OCI-LY7 (cell line): ENCODE measurements around the gene AKAP11.

Experiments
- EZH2phosphoT487 ChIP-seq: fragments of 200-600 bp; sonication (generic); IDR thresholded peaks from 2 replicates; pipeline ENCODE4 v1.6.1; 2018; ENCODE audit warnings: low read depth, borderline replicate concordance, mild to moderate bottlenecking, mixed run types, antibody characterized with exemption, low read length, moderate library complexity, mixed read lengths
- TF ChIP-seq, protein P1 (sequence below): fragments of 200-600 bp; sonication (generic); conservative IDR thresholded peaks from 2 replicates; pipeline ENCODE4 v1.5.1; 2014; ENCODE audit warnings: mild to moderate bottlenecking, antibody characterized with exemption, low read length, moderate library complexity, mixed read lengths

DNA sequence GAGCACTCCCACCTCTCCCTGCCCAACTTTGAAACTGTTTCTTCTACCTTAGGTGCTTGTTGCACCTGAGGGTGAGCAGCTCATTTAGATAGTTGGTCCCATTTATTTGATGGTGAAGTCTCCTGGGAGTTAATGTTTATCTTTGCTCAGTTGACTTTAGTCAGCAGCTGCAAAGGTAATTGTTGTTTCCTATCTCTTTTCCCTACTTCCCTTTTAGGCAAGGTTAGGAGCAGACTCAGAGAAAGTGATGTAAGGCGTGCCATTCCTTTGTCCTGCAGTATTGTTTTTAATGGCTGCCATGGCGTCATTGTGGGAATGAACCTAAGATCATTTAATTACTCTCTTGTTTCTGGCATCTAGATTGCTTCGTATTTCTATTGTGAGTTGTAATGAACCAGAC is 11.6 kb downstream of the AKAP11 start:
- TF ChIP-seq, protein P1, sequence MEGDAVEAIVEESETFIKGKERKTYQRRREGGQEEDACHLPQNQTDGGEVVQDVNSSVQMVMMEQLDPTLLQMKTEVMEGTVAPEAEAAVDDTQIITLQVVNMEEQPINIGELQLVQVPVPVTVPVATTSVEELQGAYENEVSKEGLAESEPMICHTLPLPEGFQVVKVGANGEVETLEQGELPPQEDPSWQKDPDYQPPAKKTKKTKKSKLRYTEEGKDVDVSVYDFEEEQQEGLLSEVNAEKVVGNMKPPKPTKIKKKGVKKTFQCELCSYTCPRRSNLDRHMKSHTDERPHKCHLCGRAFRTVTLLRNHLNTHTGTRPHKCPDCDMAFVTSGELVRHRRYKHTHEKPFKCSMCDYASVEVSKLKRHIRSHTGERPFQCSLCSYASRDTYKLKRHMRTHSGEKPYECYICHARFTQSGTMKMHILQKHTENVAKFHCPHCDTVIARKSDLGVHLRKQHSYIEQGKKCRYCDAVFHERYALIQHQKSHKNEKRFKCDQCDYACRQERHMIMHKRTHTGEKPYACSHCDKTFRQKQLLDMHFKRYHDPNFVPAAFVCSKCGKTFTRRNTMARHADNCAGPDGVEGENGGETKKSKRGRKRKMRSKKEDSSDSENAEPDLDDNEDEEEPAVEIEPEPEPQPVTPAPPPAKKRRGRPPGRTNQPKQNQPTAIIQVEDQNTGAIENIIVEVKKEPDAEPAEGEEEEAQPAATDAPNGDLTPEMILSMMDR: no peak
- no peak for TF ChIP-seq EZH2phosphoT487
